ENCODE measurements around the gene LMBR1L. TPM values are rescaled to one million over a fixed set of nuclear protein-coding genes. Genes with fewer than 3 reads are reported as not detected.

LMBR1L gene
- total and polyA plus RNA-seq, 2 of the 13 experiments (the other 11 are each of a cell fraction or from before 2014, with no cell fraction given), result 12.2 to 65.9 TPM

GRCh38 chr12:49121047-49121696, 10.5 kb upstream of the LMBR1L start (continued):
- TF ChIP-seq ZNF883 (CRISPR knock-in tag; IDR thresholded peaks at IDR 0.05; ENCODE audit: not compliant biosample characterization) (no peak), ZNF350 (CRISPR knock-in tag; IDR thresholded peaks at IDR 0.05; ENCODE audit: borderline replicate concordance, low read depth) (no peak), SOX13 (IDR thresholded peaks at IDR 0.05) (no peak), SOX13 (CRISPR knock-in tag; conservative IDR thresholded peaks at IDR 0.05 in 1 of 2, IDR thresholded peaks at IDR 0.05 in 1 of 2) (no peak), CBX2 (IDR thresholded peaks at IDR 0.05; ENCODE audit: low read depth, low read length) (no peak), CBX2 (CRISPR knock-in tag; IDR thresholded peaks at IDR 0.05; ENCODE audit: low read depth) (no peak), FLYWCH1 (CRISPR knock-in tag; IDR thresholded peaks at IDR 0.05) (no peak), MTA3 (CRISPR knock-in tag; IDR thresholded peaks at IDR 0.05) (no peak), RFXANK (CRISPR knock-in tag; IDR thresholded peaks at IDR 0.05) (no peak), THRA (CRISPR knock-in tag; IDR thresholded peaks at IDR 0.05; ENCODE audit: borderline replicate concordance) (no peak), BRF2 (CRISPR knock-in tag; IDR thresholded peaks at IDR 0.05) (no peak), MBNL3 (CRISPR knock-in tag; conservative IDR thresholded peaks at IDR 0.05) (no peak), GFI1 (CRISPR knock-in tag; IDR thresholded peaks at IDR 0.05; ENCODE audit: borderline replicate concordance) (peak; percentile 100), HNRNPLL (IDR thresholded peaks at IDR 0.05; ENCODE audit: low read depth, low read length, poor library complexity, severe bottlenecking) (no peak), CENPX (CRISPR knock-in tag; IDR thresholded peaks at IDR 0.05) (no peak), MYC (CRISPR knock-in tag; IDR thresholded peaks at IDR 0.05; ENCODE audit: borderline replicate concordance) (no peak), ETS1 (CRISPR knock-in tag; IDR thresholded peaks at IDR 0.05) (no peak), ZNF629 (CRISPR knock-in tag; conservative IDR thresholded peaks at IDR 0.05) (no peak), ZXDC (CRISPR knock-in tag; IDR thresholded peaks at IDR 0.05) (no peak), NFYB (CRISPR knock-in tag; IDR thresholded peaks at IDR 0.05) (no peak), ZNF317 (CRISPR knock-in tag; IDR thresholded peaks at IDR 0.05) (no peak), TAF15 (IDR thresholded peaks at IDR 0.05; ENCODE audit: low read depth, low read length, poor library complexity, severe bottlenecking) (no peak), ZNF547 (CRISPR knock-in tag; IDR thresholded peaks at IDR 0.05) (no peak)
